ENCODE measurements around the gene MEF2A.

DNA sequence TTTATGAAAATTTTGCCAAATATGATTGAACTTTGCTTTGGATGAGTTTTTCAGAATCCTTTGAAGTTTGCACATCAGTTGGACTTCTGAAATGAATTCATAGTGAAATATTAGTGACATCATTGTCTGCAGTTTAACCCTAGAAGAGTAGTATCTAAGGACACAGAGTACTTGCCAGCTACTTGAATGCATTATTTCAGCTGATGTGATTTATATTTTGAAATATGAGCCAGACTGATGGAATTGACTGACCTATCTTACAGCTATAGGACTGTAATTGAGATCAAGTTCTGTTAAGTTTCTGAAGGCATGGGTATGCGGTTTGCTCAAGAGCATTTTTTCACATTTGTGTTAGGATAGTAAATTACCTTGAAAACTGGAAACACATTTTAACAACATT is 116.2 kb downstream of the MEF2A start:
- TF ChIP-seq POLR2A (IDR thresholded peaks at IDR 0.05), result no peak
- TF ChIP-seq, protein P1, sequence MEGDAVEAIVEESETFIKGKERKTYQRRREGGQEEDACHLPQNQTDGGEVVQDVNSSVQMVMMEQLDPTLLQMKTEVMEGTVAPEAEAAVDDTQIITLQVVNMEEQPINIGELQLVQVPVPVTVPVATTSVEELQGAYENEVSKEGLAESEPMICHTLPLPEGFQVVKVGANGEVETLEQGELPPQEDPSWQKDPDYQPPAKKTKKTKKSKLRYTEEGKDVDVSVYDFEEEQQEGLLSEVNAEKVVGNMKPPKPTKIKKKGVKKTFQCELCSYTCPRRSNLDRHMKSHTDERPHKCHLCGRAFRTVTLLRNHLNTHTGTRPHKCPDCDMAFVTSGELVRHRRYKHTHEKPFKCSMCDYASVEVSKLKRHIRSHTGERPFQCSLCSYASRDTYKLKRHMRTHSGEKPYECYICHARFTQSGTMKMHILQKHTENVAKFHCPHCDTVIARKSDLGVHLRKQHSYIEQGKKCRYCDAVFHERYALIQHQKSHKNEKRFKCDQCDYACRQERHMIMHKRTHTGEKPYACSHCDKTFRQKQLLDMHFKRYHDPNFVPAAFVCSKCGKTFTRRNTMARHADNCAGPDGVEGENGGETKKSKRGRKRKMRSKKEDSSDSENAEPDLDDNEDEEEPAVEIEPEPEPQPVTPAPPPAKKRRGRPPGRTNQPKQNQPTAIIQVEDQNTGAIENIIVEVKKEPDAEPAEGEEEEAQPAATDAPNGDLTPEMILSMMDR (IDR thresholded peaks at IDR 0.05), result no peak

Measured in thyroid gland (tissue), 4 donors.